MCF 10A (cell line): ENCODE results near the gene PHC3. TPM values are rescaled to one million over a fixed set of nuclear protein-coding genes. Genes with fewer than 3 reads are reported as not detected.

Experiments
- BruUV-seq: library from RNA; stranded (reverse); fragments of 400-500 nt; replicated peaks from 2 replicates; lab custom pipeline; 2021; lab: Mats Ljungman, UMichigan
- CTCF ChIA-PET: fragments of 300-600 bp; sonication (Branson Sonifier 250); formaldehyde crosslinking; extraction: SDS; loops from one replicate; lab custom pipeline; 2021; ENCODE audit warnings: antibody characterized with exemption, inconsistent platforms; lab: Yijun Ruan, JAX
- POLR2A ChIA-PET: fragments of 300-600, 350-650 bp; sonication (Branson Sonifier 250); formaldehyde crosslinking; extraction: SDS; loops from one replicate; lab custom pipeline; 2020; ENCODE audit warnings: antibody characterized with exemption, inconsistent platforms; lab: Yijun Ruan, JAX
- DNase-seq: peaks from one replicate; pipeline ENCODE4 v3.0.0-alpha.2; 2018; ENCODE audit not compliant: unreplicated experiment
- H3K27ac Mint-ChIP-seq: one replicate; pipeline ENCODE4 v1.8.0; 2022; ENCODE audit warnings: mild to moderate bottlenecking, low read depth, mixed read lengths; ENCODE audit not compliant: unreplicated experiment
- H3K27me3 Mint-ChIP-seq: one replicate; pipeline ENCODE4 v1.8.0; 2022; ENCODE audit warnings: mixed read lengths; ENCODE audit not compliant: insufficient read depth, unreplicated experiment
- H3K36me3 Mint-ChIP-seq: one replicate; pipeline ENCODE4 v1.8.0; 2022; ENCODE audit warnings: mild to moderate bottlenecking, moderate library complexity, mixed read lengths; ENCODE audit not compliant: insufficient read depth, unreplicated experiment
- H3K4me1 Mint-ChIP-seq: one replicate; pipeline ENCODE4 v1.8.0; 2022; ENCODE audit warnings: mixed read lengths; ENCODE audit not compliant: insufficient read depth, unreplicated experiment
- H3K4me3 Mint-ChIP-seq: one replicate; pipeline ENCODE4 v1.8.0; 2022; ENCODE audit warnings: mild to moderate bottlenecking, moderate library complexity, mixed read lengths; ENCODE audit not compliant: unreplicated experiment
- H3K9me3 Mint-ChIP-seq: one replicate; pipeline ENCODE4 v1.8.0; 2022; ENCODE audit warnings: mixed read lengths; ENCODE audit not compliant: unreplicated experiment
- CTCF ChIP-seq: fragments of 200-600 bp; IDR thresholded peaks from one replicate; pipeline ENCODE4 v1.8.0; 2022; ENCODE audit warnings: antibody characterized with exemption, mild to moderate bottlenecking; ENCODE audit not compliant: unreplicated experiment
- intact Hi-C: fragments of 100-400 bp; cut with micrococcal nuclease; formaldehyde crosslinking; loops from 2 replicates; pipeline ENCODE4 v1.14.1; 2022
- total RNA-seq: library from RNA; stranded (reverse); gene quantifications from 2 replicates; pipeline ENCODE4 v1.2.3, GENCODE V29; 2022

PHC3 gene
- total RNA-seq, 1 experiment from 2014 or later: 54.3 TPM

DNA sequence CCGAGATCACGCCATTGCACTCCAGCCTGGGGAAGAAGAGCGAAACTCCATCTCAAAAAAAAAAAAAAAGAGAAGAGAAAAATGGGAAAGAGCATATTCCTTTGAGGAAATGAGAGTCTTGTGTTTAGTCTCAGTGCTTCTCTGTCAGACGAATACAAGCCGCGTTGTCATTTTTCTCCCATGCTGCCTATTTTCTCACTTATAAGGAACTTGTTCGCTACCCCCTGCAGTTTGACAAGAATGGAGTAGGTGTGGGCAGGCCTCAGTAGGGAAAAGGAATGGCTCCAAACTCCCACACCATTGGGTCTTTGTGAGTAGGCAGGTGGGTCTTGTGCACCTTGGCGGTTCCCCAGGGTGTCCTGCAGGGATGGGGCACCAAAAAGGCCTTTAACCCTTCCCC is 137.3 kb downstream of the PHC3 start:
- H3K4me3 Mint-ChIP-seq: no peak overlapping the region
- POLR2A ChIA-PET: no interaction called here
- no peak overlapping the region for H3K27ac Mint-ChIP-seq
- TF ChIP-seq CTCF: no peak
- CTCF ChIA-PET: no interaction called here
- H3K9me3 Mint-ChIP-seq: no peaks in the 10 kb centered on the region
- intact Hi-C loops: no loop called here
- no peak for DNase-seq
- peaks cover 6% of the 10 kb centered on the region for H3K36me3 Mint-ChIP-seq
- BruUV-seq: no TSS peak
- no peaks in the 10 kb centered on the region for H3K4me1 Mint-ChIP-seq
- H3K27me3 Mint-ChIP-seq: no peaks in the 10 kb centered on the region

- H3K9me3 Mint-ChIP-seq: no peaks in the 10 kb centered on the region
- H3K27me3 Mint-ChIP-seq: no peaks in the 10 kb centered on the region
- H3K4me3 Mint-ChIP-seq: no peak overlapping the region
- CTCF ChIA-PET: interaction anchor here (0.7 to 0.8 kb wide), 2 partner anchors 10 to 16 kb away, joined by 3 to 5 read pairs; no protein-coding TSS in a partner anchor
- intact Hi-C loops: no loop called here
- no TSS peak for BruUV-seq
- peaks cover 6% of the 10 kb centered on the region for H3K36me3 Mint-ChIP-seq
- DNase-seq: no peak
- TF ChIP-seq CTCF: no peak
- H3K4me1 Mint-ChIP-seq: no peaks in the 10 kb centered on the region
- POLR2A ChIA-PET: interaction anchor here (0.7 kb wide), 1 partner anchor 81 kb away, joined by 3 read pairs; no protein-coding TSS in a partner anchor
- no peak overlapping the region for H3K27ac Mint-ChIP-seq
Observed at GRCh38 chr3:170043506-170043905, 138.0 kb downstream of the PHC3 start.

DNA sequence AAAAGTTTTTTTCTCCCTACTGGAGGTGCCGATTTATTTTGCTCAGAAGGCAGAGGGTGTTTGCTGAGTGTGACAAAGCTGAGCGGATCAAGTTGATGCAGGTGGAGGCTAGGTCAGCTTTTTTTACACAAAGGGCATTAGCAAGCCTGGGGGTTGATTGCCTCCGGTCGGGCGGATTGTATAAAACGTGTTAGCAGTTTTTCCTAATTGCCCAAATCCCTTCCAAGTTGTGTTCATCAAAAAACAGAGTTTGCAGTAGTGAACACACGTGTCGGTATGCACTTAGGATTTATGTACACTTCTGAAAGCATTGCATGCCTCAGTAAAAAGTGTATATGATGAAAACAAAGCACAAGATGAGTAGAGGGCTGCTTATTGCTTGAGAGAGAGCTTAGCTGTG is 141.1 kb downstream of the PHC3 start:
- intact Hi-C loops: no loop called here
- peaks cover 6% of the 10 kb centered on the region for H3K36me3 Mint-ChIP-seq
- H3K9me3 Mint-ChIP-seq: no peaks in the 10 kb centered on the region
- DNase-seq: no peak
- H3K4me3 Mint-ChIP-seq: no peak overlapping the region
- no peaks in the 10 kb centered on the region for H3K27me3 Mint-ChIP-seq
- POLR2A ChIA-PET: interaction anchor here (0.6 kb wide), 1 partner anchor 1805 kb away, joined by 3 read pairs; no protein-coding TSS in a partner anchor
- CTCF ChIA-PET: interaction anchor here (0.6 kb wide), 2 partner anchors 337 to 391 kb away, joined by 4 to 5 read pairs; no protein-coding TSS in a partner anchor
- no TSS peak for BruUV-seq
- H3K4me1 Mint-ChIP-seq: no peaks in the 10 kb centered on the region
- TF ChIP-seq CTCF: no peak
- no peak overlapping the region for H3K27ac Mint-ChIP-seq

DNA sequence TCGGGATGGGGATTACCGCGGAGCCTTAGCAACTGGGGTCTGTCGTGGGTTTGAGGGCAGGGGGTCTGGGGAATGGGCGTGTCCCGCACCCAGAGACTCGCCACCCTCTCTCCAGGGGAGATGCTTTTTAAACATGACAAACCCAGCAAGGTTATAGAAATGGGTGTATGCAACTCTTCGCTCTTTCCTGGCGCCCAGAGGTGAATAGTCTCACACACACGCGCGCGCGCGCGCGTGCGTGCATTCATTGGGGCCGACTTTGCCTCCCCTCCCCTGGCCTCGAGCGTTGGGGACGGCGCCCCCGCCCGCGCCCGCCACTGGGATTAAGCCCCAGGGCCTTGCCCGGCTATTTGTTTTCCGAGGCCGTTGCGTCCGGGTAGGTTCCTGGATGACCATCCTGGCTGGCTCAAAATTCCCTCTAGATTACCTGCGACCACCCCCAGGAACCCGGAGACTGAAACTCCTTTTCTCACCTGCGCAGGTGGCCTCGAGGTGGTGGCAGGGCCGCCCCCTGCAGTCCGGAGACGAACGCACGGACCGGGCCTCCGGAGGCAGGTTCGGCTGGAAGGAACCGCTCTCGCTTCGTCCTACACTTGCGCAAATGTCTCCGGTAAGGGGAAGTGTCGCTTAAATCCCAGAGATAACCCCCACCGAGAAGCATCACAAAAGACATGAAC is 143.0 kb downstream of the PHC3 start:
- no TSS peak for BruUV-seq
- intact Hi-C loops: loop anchor here (5.0 kb wide), 1 partner anchor 176 kb away; no protein-coding TSS in a partner anchor
- H3K27me3 Mint-ChIP-seq: no peaks in the 10 kb centered on the region
- H3K36me3 Mint-ChIP-seq: peaks cover 4% of the 10 kb centered on the region
- H3K9me3 Mint-ChIP-seq: no peaks in the 10 kb centered on the region
- ChIA-PET POLR2A (no interaction called here), CTCF (interaction anchor here (0.7 to 1.2 kb wide), 3 partner anchors 41 to 1990 kb away, joined by 3 read pairs; no protein-coding TSS in a partner anchor)
- peak overlapping the region; percentile 65 for H3K4me3 Mint-ChIP-seq
- peak; percentile 5 for DNase-seq
- no peak for TF ChIP-seq CTCF
- H3K27ac Mint-ChIP-seq: no peak overlapping the region
- no peaks in the 10 kb centered on the region for H3K4me1 Mint-ChIP-seq

Other genes with a start within 250 kb of the PHC3 start
- gene SEC62, start 214.9 kb downstream of the PHC3 start, total RNA-seq: 58.5 and 62.1 TPM in 2 replicates
- gene GPR160, start 143.7 kb downstream of the PHC3 start, total RNA-seq: 1.8 and 2.6 TPM in 2 replicates
- 46.3 and 62.8 TPM in 2 replicates for gene PRKCI, start 40.7 kb upstream of the PHC3 start, total RNA-seq
- gene SKIL, start 176.0 kb upstream of the PHC3 start, total RNA-seq: 31.9 and 34.7 TPM in 2 replicates
- not detected in 2 replicates for gene CLDN11, start 237.1 kb upstream of the PHC3 start, total RNA-seq